ENCODE results near the gene CDKN1A.

Gene CDKN1A

GRCh38 chr6:36656441-36656840, 22.1 kb upstream of the CDKN1A start:
- no peak for DNase-seq

GRCh38 chr6:36657271-36657670, 21.2 kb upstream of the CDKN1A start:
- DNase-seq: no peak

GRCh38 chr6:36657942-36658544, 20.5 kb upstream of the CDKN1A start:
- no peak for DNase-seq

- DNase-seq: no peak
Observed at GRCh38 chr6:36659271-36659670, 19.2 kb upstream of the CDKN1A start.

GRCh38 chr6:36660771-36661471, 17.6 kb upstream of the CDKN1A start:
- DNase-seq: no peak

- no peak for DNase-seq
Observed at GRCh38 chr6:36662380-36662779, 16.1 kb upstream of the CDKN1A start.

- no peak for DNase-seq
Observed at GRCh38 chr6:36662827-36663256, 15.7 kb upstream of the CDKN1A start.

- DNase-seq: no peak
Observed at GRCh38 chr6:36663504-36664446, 14.7 kb upstream of the CDKN1A start.

GRCh38 chr6:36665180-36665579, 13.3 kb upstream of the CDKN1A start:
- no peak for DNase-seq

- no peak for DNase-seq
Observed at GRCh38 chr6:36666287-36666686, 12.2 kb upstream of the CDKN1A start.

- no peak for DNase-seq
Observed at GRCh38 chr6:36666826-36667591, 11.5 kb upstream of the CDKN1A start.

GRCh38 chr6:36668591-36668990, 9.9 kb upstream of the CDKN1A start:
- DNase-seq: no peak

- no peak for DNase-seq
Observed at GRCh38 chr6:36669002-36669401, 9.5 kb upstream of the CDKN1A start.

GRCh38 chr6:36670271-36670670, 8.2 kb upstream of the CDKN1A start:
- no peak for DNase-seq

- DNase-seq: no peak
Observed at GRCh38 chr6:36671687-36672375, 6.7 kb upstream of the CDKN1A start.

- no peak for DNase-seq
Observed at GRCh38 chr6:36673882-36674281, 4.6 kb upstream of the CDKN1A start.

GRCh38 chr6:36674942-36675341, 3.6 kb upstream of the CDKN1A start:
- no peak for DNase-seq

- DNase-seq: no peak
Observed at GRCh38 chr6:36676141-36677058, 2.1 kb upstream of the CDKN1A start.

GRCh38 chr6:36677059-36677749, 1.3 kb upstream of the CDKN1A start:
- no peak for DNase-seq

GRCh38 chr6:36677753-36678487, 594 bp upstream of the CDKN1A start:
- no peak for DNase-seq
